GM23338 (cell line): ENCODE data around the gene RMI1. TPM values are rescaled to one million over a fixed set of nuclear protein-coding genes. Genes with fewer than 3 reads are reported as not detected.

Source experiments
- ATAC-seq: fragments of 200-7000 bp; cut with Tn5 transposase; 3 replicates; pipeline ENCODE4 v1.9.1; 2020
- DNase-seq: peaks from one replicate; pipeline ENCODE4 v3.0.0-alpha.2; 2015; ENCODE audit warnings: low spot score
- H2AFZ ChIP-seq: fragments of 200-600 bp; sonication (generic); 2 replicates; pipeline ENCODE4 v1.8.0; 2016; ENCODE audit warnings: antibody characterized with exemption, mild to moderate bottlenecking, moderate library complexity
- H3F3A ChIP-seq: fragments of 200-600 bp; sonication (generic); replicated peaks from 2 replicates; pipeline ENCODE4 v1.8.0; 2017; ENCODE audit warnings: antibody characterized with exemption, mixed run types, low read depth
- H3K27ac ChIP-seq: fragments of 200-600 bp; sonication (generic); 2 replicates; pipeline ENCODE4 v1.6.1; 2016; ENCODE audit warnings: low read depth
- H3K27me3 ChIP-seq: fragments of 200-600 bp; sonication (generic); 2 replicates; pipeline ENCODE4 v1.8.0; 2016; ENCODE audit warnings: mild to moderate bottlenecking, mixed run types, moderate library complexity; ENCODE audit not compliant: insufficient read depth
- H3K36me3 ChIP-seq: fragments of 200-600 bp; sonication (generic); 2 replicates; pipeline ENCODE4 v1.8.0; 2016; ENCODE audit warnings: mild to moderate bottlenecking; ENCODE audit not compliant: insufficient read depth
- H3K4me1 ChIP-seq: fragments of 200-600 bp; sonication (generic); 2 replicates; pipeline ENCODE4 v1.8.0; 2016; ENCODE audit warnings: mild to moderate bottlenecking, moderate library complexity; ENCODE audit not compliant: insufficient read depth
- H3K4me2 ChIP-seq: fragments of 200-600 bp; sonication (generic); 2 replicates; pipeline ENCODE4 v1.7.1; 2017; ENCODE audit warnings: mixed run types
- H3K4me3 ChIP-seq: fragments of 200-600 bp; sonication (generic); 2 replicates; pipeline ENCODE4 v1.6.1; 2016; ENCODE audit warnings: mixed run types
- H3K79me2 ChIP-seq: fragments of 200-600 bp; sonication (generic); replicated peaks from 2 replicates; pipeline ENCODE4 v1.8.0; 2017; ENCODE audit warnings: mild to moderate bottlenecking; ENCODE audit not compliant: insufficient read depth
- H3K9me2 ChIP-seq: fragments of 200-600 bp; sonication (generic); 2 replicates; pipeline ENCODE4 v1.8.0; 2017; ENCODE audit not compliant: insufficient read depth
- H4K20me1 ChIP-seq: fragments of 200-600 bp; sonication (generic); replicated peaks from 2 replicates; pipeline ENCODE4 v1.8.0; 2017; ENCODE audit warnings: mild to moderate bottlenecking; ENCODE audit not compliant: insufficient read depth
- H3K27ac Mint-ChIP-seq: 2 replicates; pipeline ENCODE4 v1.8.0; 2020; ENCODE audit warnings: inconsistent platforms, mild to moderate bottlenecking, moderate library complexity, mixed read lengths
- H3K27me3 Mint-ChIP-seq: 3 replicates; pipeline ENCODE4 v1.8.0; 2022; ENCODE audit warnings: low read depth, mild to moderate bottlenecking, moderate library complexity, mixed read lengths, inconsistent platforms; ENCODE audit not compliant: insufficient read depth, poor library complexity
- H3K36me3 Mint-ChIP-seq: 3 replicates; pipeline ENCODE4 v1.8.0; 2021; ENCODE audit warnings: low read depth, mild to moderate bottlenecking, inconsistent platforms, moderate library complexity, mixed read lengths
- H3K4me1 Mint-ChIP-seq: 3 replicates; pipeline ENCODE4 v1.8.0; 2020; ENCODE audit warnings: mild to moderate bottlenecking, inconsistent platforms, mixed read lengths
- H3K4me3 Mint-ChIP-seq: 3 replicates; pipeline ENCODE4 v1.8.0; 2021; ENCODE audit warnings: moderate library complexity, mild to moderate bottlenecking, inconsistent platforms, mixed read lengths
- H3K9me3 Mint-ChIP-seq: 3 replicates; pipeline ENCODE4 v1.8.0; 2020; ENCODE audit warnings: moderate library complexity, mild to moderate bottlenecking, inconsistent platforms, mixed read lengths
- EZH2 ChIP-seq: fragments of 200-600 bp; sonication (generic); IDR thresholded peaks from one replicate; pipeline ENCODE4 v1.8.0; 2017; ENCODE audit warnings: antibody characterized with exemption, mild to moderate bottlenecking, low read depth; ENCODE audit not compliant: unreplicated experiment
- EZH2phosphoT487 ChIP-seq: fragments of 200-600 bp; sonication (generic); IDR thresholded peaks from one replicate; pipeline ENCODE4 v1.8.1; 2018; ENCODE audit warnings: antibody characterized with exemption; ENCODE audit not compliant: unreplicated experiment
- JUNB ChIP-seq: IDR thresholded peaks from one replicate; pipeline ENCODE4 v1.6.1; 2016; ENCODE audit warnings: antibody characterized with exemption; ENCODE audit not compliant: unreplicated experiment
- NANOG ChIP-seq: IDR thresholded peaks from 2 replicates; pipeline ENCODE4 v1.6.1; 2016; ENCODE audit warnings: antibody characterized with exemption, borderline replicate concordance
- STAT1 ChIP-seq: IDR thresholded peaks from one replicate; pipeline ENCODE4 v1.6.1; 2016; ENCODE audit warnings: antibody characterized with exemption; ENCODE audit not compliant: unreplicated experiment
- ZNF114 ChIP-seq: fragments of 250-450 bp; sonication (Bioruptor Pico); IDR thresholded peaks from 2 replicates; pipeline ENCODE4 v1.5.0; 2020; ENCODE audit warnings: mild to moderate bottlenecking, moderate library complexity
- ZNF331 ChIP-seq: fragments of 250-450 bp; sonication (Bioruptor Pico); IDR thresholded peaks from 2 replicates; pipeline ENCODE4 v1.5.0; 2020; ENCODE audit warnings: low read depth, mild to moderate bottlenecking, moderate library complexity
- polyA plus RNA-seq: library from polyadenylated mRNA; unstranded; fragments of >200 nt; fragmentation: Nextera tagmentation; extraction: Ambion mirVana; gene quantifications from 2 replicates; pipeline ENCODE4 v1.2.1, GENCODE V29; 2016
- total RNA-seq: library from RNA; depleted of rRNA; stranded (reverse); fragments of >200 nt; shearing (Covaris generic); gene quantifications from 2 replicates; pipeline ENCODE4 v1.2.3, GENCODE V29; 2014
- TF ChIP-seq, protein P1 (sequence below): IDR thresholded peaks from one replicate; pipeline ENCODE4 v1.6.1; 2018; ENCODE audit warnings: antibody characterized with exemption; ENCODE audit not compliant: unreplicated experiment
- TF ChIP-seq, protein P2 (sequence below): IDR thresholded peaks from 2 replicates; pipeline ENCODE4 v1.6.1; 2016; ENCODE audit warnings: antibody characterized with exemption
- TF ChIP-seq, protein P3 (sequence below): fragments of 250-450 bp; sonication (Bioruptor Pico); IDR thresholded peaks from 2 replicates; pipeline ENCODE4 v1.5.0; 2020; ENCODE audit warnings: mild to moderate bottlenecking, moderate library complexity

The RMI1 gene
- total and polyA plus RNA-seq, 2 experiments from 2014 or later = 16.9 to 36.1 TPM

DNA sequence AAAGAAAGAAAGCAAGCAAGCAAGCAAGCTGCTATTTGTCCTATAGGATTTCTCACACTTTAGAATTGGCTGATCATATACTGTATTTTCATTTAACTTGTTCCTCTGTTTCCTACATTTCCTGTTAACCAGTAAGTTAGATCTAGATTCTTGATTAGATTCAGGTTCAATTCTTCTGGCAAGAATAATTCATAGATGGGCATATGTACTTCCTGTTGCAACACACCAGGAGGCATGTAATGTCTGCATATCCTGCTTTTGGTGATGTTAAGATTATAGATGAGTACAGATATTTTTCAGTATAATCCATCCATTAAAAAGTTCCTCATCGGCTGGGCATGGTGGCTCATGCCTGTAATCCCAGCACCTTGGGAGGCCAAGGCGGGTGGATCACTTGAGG, 48.6 kb upstream of the RMI1 start (continued):
- TF ChIP-seq, protein P1, sequence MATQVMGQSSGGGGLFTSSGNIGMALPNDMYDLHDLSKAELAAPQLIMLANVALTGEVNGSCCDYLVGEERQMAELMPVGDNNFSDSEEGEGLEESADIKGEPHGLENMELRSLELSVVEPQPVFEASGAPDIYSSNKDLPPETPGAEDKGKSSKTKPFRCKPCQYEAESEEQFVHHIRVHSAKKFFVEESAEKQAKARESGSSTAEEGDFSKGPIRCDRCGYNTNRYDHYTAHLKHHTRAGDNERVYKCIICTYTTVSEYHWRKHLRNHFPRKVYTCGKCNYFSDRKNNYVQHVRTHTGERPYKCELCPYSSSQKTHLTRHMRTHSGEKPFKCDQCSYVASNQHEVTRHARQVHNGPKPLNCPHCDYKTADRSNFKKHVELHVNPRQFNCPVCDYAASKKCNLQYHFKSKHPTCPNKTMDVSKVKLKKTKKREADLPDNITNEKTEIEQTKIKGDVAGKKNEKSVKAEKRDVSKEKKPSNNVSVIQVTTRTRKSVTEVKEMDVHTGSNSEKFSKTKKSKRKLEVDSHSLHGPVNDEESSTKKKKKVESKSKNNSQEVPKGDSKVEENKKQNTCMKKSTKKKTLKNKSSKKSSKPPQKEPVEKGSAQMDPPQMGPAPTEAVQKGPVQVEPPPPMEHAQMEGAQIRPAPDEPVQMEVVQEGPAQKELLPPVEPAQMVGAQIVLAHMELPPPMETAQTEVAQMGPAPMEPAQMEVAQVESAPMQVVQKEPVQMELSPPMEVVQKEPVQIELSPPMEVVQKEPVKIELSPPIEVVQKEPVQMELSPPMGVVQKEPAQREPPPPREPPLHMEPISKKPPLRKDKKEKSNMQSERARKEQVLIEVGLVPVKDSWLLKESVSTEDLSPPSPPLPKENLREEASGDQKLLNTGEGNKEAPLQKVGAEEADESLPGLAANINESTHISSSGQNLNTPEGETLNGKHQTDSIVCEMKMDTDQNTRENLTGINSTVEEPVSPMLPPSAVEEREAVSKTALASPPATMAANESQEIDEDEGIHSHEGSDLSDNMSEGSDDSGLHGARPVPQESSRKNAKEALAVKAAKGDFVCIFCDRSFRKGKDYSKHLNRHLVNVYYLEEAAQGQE = no peak
- TF ChIP-seq JUNB = no peak
- TF ChIP-seq ZNF114 = no peak
- TF ChIP-seq NANOG = no peak
- TF ChIP-seq, protein P2, sequence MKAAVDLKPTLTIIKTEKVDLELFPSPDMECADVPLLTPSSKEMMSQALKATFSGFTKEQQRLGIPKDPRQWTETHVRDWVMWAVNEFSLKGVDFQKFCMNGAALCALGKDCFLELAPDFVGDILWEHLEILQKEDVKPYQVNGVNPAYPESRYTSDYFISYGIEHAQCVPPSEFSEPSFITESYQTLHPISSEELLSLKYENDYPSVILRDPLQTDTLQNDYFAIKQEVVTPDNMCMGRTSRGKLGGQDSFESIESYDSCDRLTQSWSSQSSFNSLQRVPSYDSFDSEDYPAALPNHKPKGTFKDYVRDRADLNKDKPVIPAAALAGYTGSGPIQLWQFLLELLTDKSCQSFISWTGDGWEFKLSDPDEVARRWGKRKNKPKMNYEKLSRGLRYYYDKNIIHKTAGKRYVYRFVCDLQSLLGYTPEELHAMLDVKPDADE = no peak
- no peak for TF ChIP-seq STAT1
- no peak for TF ChIP-seq ZNF331 (CRISPR knock-in tag)
- no peak for TF ChIP-seq EZH2phosphoT487

DNA sequence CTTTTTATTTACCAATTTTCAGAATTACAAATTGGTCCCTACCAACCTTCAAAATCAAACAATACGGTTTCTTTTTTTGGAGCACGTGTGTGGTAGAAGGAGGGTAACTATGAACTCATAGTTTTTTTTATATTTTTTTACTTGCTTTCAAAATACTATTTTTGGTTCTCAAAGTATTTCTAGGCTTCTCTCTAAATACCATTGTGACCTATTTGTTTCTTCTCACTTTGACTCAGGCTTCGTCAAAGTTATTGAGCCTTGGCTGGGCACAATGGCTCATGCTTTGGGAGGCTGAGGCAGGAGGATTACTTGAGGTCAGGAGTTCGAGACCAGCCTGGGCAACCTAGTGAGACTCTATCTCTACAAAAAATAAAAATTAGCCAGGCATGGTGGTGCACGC, 47.8 kb upstream of the RMI1 start:
- no peaks in the 10 kb centered on the region for H3K9me2 ChIP-seq
- H3K9me3 Mint-ChIP-seq = no peaks in the 10 kb centered on the region
- no peaks in the 10 kb centered on the region for H3K27me3 ChIP-seq
- TF ChIP-seq NANOG (no peak), EZH2 (no peak)
- TF ChIP-seq, protein P3, sequence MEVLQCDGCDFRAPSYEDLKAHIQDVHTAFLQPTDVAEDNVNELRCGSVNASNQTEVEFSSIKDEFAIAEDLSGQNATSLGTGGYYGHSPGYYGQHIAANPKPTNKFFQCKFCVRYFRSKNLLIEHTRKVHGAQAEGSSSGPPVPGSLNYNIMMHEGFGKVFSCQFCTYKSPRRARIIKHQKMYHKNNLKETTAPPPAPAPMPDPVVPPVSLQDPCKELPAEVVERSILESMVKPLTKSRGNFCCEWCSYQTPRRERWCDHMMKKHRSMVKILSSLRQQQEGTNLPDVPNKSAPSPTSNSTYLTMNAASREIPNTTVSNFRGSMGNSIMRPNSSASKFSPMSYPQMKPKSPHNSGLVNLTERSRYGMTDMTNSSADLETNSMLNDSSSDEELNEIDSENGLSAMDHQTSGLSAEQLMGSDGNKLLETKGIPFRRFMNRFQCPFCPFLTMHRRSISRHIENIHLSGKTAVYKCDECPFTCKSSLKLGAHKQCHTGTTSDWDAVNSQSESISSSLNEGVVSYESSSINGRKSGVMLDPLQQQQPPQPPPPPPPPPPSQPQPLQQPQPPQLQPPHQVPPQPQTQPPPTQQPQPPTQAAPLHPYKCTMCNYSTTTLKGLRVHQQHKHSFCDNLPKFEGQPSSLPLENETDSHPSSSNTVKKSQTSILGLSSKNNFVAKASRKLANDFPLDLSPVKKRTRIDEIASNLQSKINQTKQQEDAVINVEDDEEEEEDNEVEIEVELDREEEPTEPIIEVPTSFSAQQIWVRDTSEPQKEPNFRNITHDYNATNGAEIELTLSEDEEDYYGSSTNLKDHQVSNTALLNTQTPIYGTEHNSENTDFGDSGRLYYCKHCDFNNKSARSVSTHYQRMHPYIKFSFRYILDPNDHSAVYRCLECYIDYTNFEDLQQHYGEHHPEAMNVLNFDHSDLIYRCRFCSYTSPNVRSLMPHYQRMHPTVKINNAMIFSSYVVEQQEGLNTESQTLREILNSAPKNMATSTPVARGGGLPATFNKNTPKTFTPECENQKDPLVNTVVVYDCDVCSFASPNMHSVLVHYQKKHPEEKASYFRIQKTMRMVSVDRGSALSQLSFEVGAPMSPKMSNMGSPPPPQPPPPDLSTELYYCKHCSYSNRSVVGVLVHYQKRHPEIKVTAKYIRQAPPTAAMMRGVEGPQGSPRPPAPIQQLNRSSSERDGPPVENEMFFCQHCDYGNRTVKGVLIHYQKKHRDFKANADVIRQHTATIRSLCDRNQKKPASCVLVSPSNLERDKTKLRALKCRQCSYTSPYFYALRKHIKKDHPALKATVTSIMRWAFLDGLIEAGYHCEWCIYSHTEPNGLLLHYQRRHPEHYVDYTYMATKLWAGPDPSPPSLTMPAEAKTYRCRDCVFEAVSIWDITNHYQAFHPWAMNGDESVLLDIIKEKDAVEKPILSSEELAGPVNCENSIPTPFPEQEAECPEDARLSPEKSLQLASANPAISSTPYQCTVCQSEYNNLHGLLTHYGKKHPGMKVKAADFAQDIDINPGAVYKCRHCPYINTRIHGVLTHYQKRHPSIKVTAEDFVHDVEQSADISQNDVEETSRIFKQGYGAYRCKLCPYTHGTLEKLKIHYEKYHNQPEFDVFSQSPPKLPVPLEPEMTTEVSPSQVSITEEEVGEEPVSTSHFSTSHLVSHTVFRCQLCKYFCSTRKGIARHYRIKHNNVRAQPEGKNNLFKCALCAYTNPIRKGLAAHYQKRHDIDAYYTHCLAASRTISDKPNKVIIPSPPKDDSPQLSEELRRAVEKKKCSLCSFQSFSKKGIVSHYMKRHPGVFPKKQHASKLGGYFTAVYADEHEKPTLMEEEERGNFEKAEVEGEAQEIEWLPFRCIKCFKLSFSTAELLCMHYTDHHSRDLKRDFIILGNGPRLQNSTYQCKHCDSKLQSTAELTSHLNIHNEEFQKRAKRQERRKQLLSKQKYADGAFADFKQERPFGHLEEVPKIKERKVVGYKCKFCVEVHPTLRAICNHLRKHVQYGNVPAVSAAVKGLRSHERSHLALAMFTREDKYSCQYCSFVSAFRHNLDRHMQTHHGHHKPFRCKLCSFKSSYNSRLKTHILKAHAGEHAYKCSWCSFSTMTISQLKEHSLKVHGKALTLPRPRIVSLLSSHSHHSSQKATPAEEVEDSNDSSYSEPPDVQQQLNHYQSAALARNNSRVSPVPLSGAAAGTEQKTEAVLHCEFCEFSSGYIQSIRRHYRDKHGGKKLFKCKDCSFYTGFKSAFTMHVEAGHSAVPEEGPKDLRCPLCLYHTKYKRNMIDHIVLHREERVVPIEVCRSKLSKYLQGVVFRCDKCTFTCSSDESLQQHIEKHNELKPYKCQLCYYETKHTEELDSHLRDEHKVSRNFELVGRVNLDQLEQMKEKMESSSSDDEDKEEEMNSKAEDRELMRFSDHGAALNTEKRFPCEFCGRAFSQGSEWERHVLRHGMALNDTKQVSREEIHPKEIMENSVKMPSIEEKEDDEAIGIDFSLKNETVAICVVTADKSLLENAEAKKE (CRISPR knock-in tag) = no peak
- H3K4me1 Mint-ChIP-seq = peaks cover 15% of the 10 kb centered on the region; the same call in 2 of the 3 replicates
- H3K4me1 ChIP-seq = peaks cover 8% of the 10 kb centered on the region
- peaks cover 5% of the 10 kb centered on the region for H3K27me3 Mint-ChIP-seq
- H3K4me3 Mint-ChIP-seq = no peak overlapping the region
- H3K27ac ChIP-seq = no peak overlapping the region
- no peak overlapping the region for H3K4me3 ChIP-seq
- H3K27ac Mint-ChIP-seq = no peak overlapping the region
- ATAC-seq (no peak), DNase-seq (no peak)
- no peaks in the 10 kb centered on the region for H3K36me3 ChIP-seq
- H3F3A ChIP-seq = no peaks in the 10 kb centered on the region
- no peaks in the 10 kb centered on the region for H4K20me1 ChIP-seq
- H3K4me2 ChIP-seq = no peak overlapping the region
- no peak overlapping the region for H2AFZ ChIP-seq
- H3K36me3 Mint-ChIP-seq = no peaks in the 10 kb centered on the region; the same call in 2 of the 3 replicates
- H3K79me2 ChIP-seq = no peaks in the 10 kb centered on the region
